Measurements from ENCODE around the gene PSMG3.

DNA sequence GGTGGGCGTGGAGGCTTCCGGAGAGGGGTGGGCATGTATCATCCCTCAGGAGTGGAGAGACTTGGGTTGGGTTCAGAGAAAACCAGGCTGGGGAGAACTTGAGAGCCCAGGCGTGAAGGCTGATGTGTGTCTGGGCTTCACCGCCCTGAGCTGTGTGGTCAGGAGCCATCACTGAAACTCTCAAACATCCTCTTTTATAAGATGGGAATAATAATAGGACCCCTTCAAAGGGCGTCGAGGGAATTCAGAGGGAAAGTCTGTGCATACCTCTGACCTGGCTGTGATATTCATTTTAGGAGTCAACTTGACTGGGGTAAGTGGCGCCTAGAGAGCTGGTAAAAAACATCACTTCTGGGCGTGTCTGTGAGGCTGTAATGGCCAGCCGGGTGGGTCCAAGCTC lies 21.1 kb upstream of the PSMG3 start:
- TF ChIP-seq, protein P1, sequence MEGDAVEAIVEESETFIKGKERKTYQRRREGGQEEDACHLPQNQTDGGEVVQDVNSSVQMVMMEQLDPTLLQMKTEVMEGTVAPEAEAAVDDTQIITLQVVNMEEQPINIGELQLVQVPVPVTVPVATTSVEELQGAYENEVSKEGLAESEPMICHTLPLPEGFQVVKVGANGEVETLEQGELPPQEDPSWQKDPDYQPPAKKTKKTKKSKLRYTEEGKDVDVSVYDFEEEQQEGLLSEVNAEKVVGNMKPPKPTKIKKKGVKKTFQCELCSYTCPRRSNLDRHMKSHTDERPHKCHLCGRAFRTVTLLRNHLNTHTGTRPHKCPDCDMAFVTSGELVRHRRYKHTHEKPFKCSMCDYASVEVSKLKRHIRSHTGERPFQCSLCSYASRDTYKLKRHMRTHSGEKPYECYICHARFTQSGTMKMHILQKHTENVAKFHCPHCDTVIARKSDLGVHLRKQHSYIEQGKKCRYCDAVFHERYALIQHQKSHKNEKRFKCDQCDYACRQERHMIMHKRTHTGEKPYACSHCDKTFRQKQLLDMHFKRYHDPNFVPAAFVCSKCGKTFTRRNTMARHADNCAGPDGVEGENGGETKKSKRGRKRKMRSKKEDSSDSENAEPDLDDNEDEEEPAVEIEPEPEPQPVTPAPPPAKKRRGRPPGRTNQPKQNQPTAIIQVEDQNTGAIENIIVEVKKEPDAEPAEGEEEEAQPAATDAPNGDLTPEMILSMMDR (IDR thresholded peaks at IDR 0.05 in 4 of 5, conservative IDR thresholded peaks at IDR 0.05 in 1 of 5), result no peak
- no peak for TF ChIP-seq POLR2A (IDR thresholded peaks at IDR 0.05)

Data from gastrocnemius medialis (tissue), 4 donors.